ENCODE results near the gene UQCC5.
"Not testable (repeated sequence)": the region's sequence is repeated elsewhere in the genome, so short reads cannot be mapped to it uniquely, and the experiment has no call there.

The UQCC5 gene

DNA sequence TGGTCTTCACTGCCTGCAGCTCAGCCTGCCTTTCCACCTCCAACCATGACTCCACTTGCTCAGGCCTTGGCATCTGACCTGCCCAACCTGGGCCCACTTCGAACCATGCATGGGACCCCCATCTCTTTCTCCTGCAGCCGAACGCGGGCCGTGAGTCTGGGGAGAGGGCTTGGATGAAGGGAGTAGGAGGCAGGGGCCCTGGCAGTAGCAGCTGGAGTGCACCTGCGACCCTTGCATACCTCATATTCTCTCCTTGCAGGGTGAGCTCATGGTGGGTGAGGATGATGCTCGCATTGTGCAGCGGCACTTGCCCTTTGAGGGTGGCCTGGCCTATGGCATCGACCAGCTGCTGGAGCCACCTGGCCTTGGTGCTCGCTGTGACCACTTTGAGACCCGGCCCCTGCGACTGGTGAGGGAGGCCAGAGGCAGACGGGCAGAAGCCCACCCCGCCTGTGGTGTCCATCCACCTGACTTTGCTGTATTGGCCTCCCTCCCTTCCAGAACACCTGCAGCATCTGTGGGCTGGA, 16.2 kb upstream of the UQCC5 start:
- Histone ChIP-seq H3K9me3 (ENCODE audit: control insufficient read depth, low read depth, low read length) (no peaks in the 10 kb centered on the region), H3K27ac (ENCODE audit: low read length) (no peak overlapping the region), H3K9ac (ENCODE audit: low read length) (no peak overlapping the region), H3K36me3 (ENCODE audit: control insufficient read depth, low read depth, low read length) (peaks cover 13% of the 10 kb centered on the region), H3K4me3 (ENCODE audit: low read length) (no peak overlapping the region), H3K27me3 (ENCODE audit: control insufficient read depth, insufficient read depth, low read length) (peaks cover 6% of the 10 kb centered on the region), H3K4me1 (ENCODE audit: control insufficient read depth, low read depth, low read length) (no peaks in the 10 kb centered on the region)

DNA sequence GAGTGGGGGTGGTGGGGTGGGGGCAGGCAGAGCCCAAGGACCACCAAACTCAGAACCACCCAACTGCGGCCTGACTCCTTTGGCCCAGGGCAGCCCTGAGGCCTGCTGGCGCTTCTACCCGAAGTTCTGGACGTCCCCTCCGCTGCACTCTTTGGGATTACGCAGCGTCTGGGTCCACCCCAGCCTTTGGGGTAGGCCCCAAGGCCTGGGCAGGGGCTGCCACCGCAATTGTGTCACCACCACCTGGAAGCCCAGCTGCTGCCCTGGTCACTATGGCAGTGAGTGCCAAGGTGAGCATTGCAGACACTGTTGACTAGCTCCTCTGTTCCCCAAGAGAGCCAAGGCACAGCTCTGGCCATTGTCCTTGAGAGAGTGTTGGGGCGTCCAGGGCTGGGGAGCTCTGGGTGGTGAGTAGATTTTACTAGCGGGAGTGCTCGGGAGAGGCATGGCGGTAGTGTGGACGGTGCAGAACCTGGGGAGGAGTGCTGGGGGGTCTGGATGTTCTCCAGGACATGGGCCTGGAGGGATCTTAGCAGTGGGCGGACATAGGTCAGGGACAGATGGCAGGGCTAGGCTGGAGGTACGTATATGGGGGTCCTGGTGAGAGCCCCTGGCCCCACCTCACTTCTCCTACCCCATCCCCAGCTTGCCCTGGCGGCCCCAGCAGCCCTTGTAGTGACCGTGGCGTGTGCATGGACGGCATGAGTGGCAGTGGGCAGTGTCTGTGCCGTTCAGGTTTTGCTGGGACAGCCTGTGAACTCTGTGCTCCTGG, 15.5 kb upstream of the UQCC5 start:
- Histone ChIP-seq H3K27me3 (ENCODE audit: control insufficient read depth, insufficient read depth, low read length) (peaks cover 6% of the 10 kb centered on the region), H3K9ac (ENCODE audit: low read length) (no peak overlapping the region), H3K4me1 (ENCODE audit: control insufficient read depth, low read depth, low read length) (no peaks in the 10 kb centered on the region), H3K36me3 (ENCODE audit: control insufficient read depth, low read depth, low read length) (peaks cover 20% of the 10 kb centered on the region), H3K9me3 (ENCODE audit: control insufficient read depth, low read depth, low read length) (no peaks in the 10 kb centered on the region), H3K27ac (ENCODE audit: low read length) (no peak overlapping the region), H3K4me3 (ENCODE audit: low read length) (no peak overlapping the region)

DNA sequence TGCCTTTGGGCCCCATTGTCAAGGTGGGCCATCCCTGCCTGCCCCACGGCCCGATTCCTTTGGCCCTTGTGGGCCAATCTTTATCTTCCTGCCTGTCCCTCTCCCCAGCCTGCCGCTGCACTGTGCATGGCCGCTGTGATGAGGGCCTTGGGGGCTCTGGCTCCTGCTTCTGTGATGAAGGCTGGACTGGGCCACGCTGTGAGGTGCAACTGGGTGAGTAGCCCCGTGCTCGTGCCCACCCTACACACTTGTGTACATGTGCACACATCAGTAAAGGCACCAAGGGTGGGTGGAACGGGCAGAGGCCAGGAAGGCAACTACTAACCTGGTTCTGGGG, 14.9 kb upstream of the UQCC5 start:
- no peak overlapping the region for H3K9ac ChIP-seq (ENCODE audit: low read length)
- peaks cover 25% of the 10 kb centered on the region for H3K36me3 ChIP-seq (ENCODE audit: control insufficient read depth, low read depth, low read length)
- no peak overlapping the region for H3K27ac ChIP-seq (ENCODE audit: low read length)
- no peaks in the 10 kb centered on the region for H3K4me1 ChIP-seq (ENCODE audit: control insufficient read depth, low read depth, low read length)
- H3K9me3 ChIP-seq (ENCODE audit: control insufficient read depth, low read depth, low read length), result no peaks in the 10 kb centered on the region
- H3K4me3 ChIP-seq (ENCODE audit: low read length), result no peak overlapping the region
- H3K27me3 ChIP-seq (ENCODE audit: control insufficient read depth, insufficient read depth, low read length), result peaks cover 6% of the 10 kb centered on the region

DNA sequence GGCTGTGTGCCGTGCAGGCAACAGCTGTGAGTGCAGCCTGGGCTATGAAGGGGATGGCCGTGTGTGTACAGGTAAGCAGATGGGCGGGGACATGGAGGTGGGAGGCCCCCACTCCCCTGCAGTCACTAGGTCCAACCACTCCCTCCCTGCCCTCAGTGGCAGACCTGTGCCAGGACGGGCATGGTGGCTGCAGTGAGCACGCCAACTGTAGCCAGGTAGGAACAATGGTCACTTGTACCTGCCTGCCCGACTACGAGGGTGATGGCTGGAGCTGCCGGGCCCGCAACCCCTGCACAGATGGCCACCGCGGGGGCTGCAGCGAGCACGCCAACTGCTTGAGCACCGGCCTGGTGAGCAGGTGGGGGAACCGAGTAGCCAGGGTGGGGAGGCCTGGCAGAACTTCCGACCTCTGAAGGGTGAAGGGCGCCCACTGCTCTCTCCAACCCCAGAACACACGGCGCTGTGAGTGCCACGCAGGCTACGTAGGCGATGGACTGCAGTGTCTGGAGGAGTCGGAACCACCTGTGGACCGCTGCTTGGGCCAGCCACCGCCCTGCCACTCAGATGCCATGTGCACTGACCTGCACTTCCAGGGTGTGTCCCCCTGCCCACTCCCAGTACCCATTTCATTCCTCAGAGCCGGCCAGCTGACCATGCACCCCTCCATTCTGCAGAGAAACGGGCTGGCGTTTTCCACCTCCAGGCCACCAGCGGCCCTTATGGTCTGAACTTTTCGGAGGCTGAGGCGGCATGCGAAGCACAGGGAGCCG, 14.3 kb upstream of the UQCC5 start:
- no peak overlapping the region for H3K27ac ChIP-seq (ENCODE audit: low read length)
- peaks cover 6% of the 10 kb centered on the region for H3K27me3 ChIP-seq (ENCODE audit: control insufficient read depth, insufficient read depth, low read length)
- H3K4me3 ChIP-seq (ENCODE audit: low read length), result no peak overlapping the region
- H3K36me3 ChIP-seq (ENCODE audit: control insufficient read depth, low read depth, low read length), result peaks cover 30% of the 10 kb centered on the region
- no peaks in the 10 kb centered on the region for H3K4me1 ChIP-seq (ENCODE audit: control insufficient read depth, low read depth, low read length)
- H3K9ac ChIP-seq (ENCODE audit: low read length), result no peak overlapping the region
- H3K9me3 ChIP-seq (ENCODE audit: control insufficient read depth, low read depth, low read length), result no peaks in the 10 kb centered on the region

DNA sequence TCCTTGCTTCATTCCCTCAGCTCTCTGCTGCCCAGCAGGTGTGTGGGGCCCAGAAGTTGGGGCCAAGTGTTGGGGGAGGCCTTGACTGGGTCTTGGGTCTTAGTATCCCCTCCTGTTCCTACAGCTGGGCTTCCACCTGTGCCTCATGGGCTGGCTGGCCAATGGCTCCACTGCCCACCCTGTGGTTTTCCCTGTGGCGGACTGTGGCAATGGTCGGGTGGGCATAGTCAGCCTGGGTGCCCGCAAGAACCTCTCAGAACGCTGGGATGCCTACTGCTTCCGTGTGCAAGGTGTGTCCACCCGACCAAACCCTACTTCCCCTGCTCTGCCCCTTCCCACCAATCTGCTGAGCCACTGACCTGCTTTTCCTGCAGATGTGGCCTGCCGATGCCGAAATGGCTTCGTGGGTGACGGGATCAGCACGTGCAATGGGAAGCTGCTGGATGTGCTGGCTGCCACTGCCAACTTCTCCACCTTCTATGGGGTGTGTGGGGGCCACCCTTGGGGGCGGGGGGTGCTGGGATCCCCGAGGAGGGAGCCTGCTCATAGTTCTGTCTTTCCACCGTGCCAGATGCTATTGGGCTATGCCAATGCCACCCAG, 13.7 kb upstream of the UQCC5 start:
- Histone ChIP-seq H3K9me3 (ENCODE audit: control insufficient read depth, low read depth, low read length) (no peaks in the 10 kb centered on the region), H3K27me3 (ENCODE audit: control insufficient read depth, insufficient read depth, low read length) (peaks cover 5% of the 10 kb centered on the region), H3K27ac (ENCODE audit: low read length) (no peak overlapping the region), H3K4me3 (ENCODE audit: low read length) (no peak overlapping the region), H3K9ac (ENCODE audit: low read length) (no peak overlapping the region), H3K36me3 (ENCODE audit: control insufficient read depth, low read depth, low read length) (peaks cover 36% of the 10 kb centered on the region), H3K4me1 (ENCODE audit: control insufficient read depth, low read depth, low read length) (no peaks in the 10 kb centered on the region)

DNA sequence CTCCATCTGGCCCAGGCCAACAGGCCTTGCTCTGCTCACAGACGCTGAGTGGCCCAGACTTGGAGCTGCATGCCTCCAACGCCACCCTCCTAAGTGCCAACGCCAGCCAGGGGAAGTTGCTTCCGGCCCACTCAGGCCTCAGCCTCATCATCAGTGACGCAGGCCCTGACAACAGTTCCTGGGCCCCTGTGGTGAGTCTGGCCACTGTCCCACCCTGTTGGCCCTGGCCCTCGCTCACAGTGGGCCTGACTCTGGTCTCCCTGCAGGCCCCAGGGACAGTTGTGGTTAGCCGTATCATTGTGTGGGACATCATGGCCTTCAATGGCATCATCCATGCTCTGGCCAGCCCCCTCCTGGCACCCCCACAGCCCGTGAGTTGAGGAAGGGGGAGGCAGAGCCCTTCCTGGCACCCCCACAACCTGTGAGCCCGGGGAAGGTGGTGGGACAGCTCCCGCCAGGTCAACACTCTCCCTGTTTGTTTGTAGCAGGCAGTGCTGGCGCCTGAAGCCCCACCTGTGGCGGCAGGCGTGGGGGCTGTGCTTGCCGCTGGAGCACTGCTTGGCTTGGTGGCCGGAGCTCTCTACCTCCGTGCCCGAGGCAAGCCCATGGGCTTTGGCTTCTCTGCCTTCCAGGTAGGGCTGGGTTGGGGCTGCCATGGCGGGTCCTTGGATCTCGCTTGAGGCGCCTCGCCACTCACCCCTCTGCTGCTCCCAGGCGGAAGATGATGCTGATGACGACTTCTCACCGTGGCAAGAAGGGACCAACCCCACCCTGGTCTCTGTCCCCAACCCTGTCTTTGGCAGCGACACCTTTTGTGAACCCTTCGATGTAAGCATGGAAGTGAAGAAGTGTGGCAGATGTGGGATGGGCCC, 12.8 kb upstream of the UQCC5 start:
- H3K9ac ChIP-seq (ENCODE audit: low read length), result no peak overlapping the region
- no peak overlapping the region for H3K27ac ChIP-seq (ENCODE audit: low read length)
- H3K27me3 ChIP-seq (ENCODE audit: control insufficient read depth, insufficient read depth, low read length), result no peaks in the 10 kb centered on the region
- H3K4me1 ChIP-seq (ENCODE audit: control insufficient read depth, low read depth, low read length), result no peaks in the 10 kb centered on the region
- peaks cover 44% of the 10 kb centered on the region for H3K36me3 ChIP-seq (ENCODE audit: control insufficient read depth, low read depth, low read length)
- H3K4me3 ChIP-seq (ENCODE audit: low read length), result no peak overlapping the region
- no peaks in the 10 kb centered on the region for H3K9me3 ChIP-seq (ENCODE audit: control insufficient read depth, low read depth, low read length)

DNA sequence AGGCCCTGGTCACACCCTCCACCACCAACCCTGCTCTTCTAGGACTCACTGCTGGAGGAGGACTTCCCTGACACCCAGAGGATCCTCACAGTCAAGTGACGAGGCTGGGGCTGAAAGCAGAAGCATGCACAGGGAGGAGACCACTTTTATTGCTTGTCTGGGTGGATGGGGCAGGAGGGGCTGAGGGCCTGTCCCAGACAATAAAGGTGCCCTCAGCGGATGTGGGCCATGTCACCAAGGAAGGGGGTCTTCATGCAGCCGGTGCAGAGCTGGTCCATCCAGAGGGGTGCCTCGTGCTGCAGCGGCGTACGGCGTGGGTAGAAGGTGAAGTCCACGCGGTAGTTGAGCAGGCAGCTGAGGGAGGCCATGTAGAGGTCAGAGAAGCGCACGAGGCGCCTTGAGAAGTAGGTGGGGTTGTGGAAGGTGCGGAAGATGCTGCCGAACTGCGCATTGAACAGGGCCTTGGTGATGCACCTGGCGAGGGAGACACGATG, 12.1 kb upstream of the UQCC5 start:
- Histone ChIP-seq H3K36me3 (ENCODE audit: control insufficient read depth, low read depth, low read length) (peaks cover 50% of the 10 kb centered on the region), H3K4me1 (ENCODE audit: control insufficient read depth, low read depth, low read length) (no peaks in the 10 kb centered on the region), H3K27ac (ENCODE audit: low read length) (no peak overlapping the region), H3K27me3 (ENCODE audit: control insufficient read depth, insufficient read depth, low read length) (no peaks in the 10 kb centered on the region), H3K4me3 (ENCODE audit: low read length) (no peak overlapping the region), H3K9ac (ENCODE audit: low read length) (no peak overlapping the region), H3K9me3 (ENCODE audit: control insufficient read depth, low read depth, low read length) (no peaks in the 10 kb centered on the region)

DNA sequence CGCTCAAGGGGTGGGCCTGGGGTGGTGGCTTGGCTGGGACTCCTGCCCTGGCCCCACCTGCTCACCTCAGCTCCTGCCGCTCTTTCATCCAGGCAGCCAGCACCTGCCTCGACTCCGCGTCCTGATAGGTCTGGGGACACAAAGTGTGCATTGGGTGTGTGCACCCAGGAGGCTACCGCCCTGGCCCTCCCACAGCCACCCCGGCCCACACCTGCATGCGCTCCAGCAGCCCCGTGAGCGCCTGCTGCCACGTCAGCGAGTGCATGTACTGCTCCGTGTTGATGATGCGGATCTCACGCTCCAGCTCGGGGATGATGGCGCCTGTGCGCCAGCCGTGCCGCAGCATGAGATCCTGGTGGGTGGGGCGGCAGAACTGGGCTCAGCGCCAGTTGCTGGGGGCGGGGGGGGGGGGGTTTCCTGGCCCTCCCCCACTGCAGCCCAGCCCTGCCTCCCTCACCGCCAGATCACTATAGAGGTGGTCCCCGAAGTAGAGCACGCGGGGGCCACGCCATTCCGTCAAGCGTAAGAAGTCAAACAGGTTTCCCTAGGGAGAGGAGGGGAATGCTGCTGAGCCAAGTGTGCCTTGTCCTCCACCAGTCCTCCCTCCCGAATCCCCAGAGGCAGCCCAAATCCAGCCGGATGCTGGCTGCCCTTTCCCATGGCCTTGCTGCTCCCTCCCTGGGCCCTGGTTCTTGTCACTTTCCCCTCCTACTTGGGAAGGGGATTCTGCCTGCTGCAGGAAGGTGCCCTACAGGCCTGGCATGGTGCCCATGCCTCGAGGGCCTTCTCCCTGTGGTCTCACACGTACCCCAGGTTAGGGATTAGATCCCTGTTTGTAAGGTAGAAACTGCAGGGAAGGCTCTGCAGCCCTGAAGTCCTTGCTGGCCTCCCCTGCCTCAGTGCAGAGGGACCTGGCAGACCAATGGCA, 11.4 kb upstream of the UQCC5 start:
- no peaks in the 10 kb centered on the region for H3K4me1 ChIP-seq (ENCODE audit: control insufficient read depth, low read depth, low read length)

DNA sequence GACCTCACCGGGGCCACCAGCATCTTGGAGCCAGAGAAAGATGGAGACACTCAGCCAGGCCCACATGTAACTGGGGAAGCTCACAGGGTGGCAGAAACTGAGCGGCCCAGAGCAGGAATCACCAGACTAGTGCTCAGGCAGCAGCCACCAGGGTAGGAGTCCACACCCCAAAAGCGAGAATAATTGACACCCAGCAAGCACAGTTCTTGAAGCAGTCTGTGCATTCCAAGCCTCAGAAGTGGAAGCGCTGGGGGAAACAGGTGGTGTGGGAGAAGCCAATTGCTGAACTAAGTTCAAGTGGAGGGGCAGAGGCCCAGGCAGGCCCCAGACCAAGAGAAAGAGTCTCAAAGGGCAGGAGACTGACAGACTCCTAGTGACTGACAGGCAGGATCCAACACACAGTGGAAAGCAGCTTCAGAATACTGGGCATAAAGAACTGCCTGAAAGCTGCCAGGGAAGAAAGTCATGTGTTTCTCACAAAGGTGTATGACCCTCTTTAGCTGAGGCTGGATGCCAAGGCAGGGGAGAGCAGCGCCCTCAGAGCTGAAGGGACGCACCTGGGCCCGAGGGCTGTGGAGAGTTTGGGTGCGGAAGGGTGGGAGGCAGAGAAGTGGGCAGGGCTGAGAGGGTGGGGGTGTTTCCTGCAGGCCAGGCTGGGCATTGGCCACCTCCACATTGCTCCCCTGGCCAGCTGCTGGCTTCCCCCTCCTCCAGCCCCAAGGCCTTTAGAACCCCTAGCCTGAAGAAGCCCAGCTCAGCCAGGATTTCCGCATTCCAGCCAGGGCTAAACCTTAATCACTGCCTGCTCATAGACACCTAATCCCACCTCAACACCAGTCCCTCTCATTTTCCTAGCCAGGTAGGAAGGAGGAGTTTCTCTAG, 10.5 kb upstream of the UQCC5 start:
- Histone ChIP-seq H3K9me3 (ENCODE audit: control insufficient read depth, low read depth, low read length) (no peaks in the 10 kb centered on the region), H3K4me1 (ENCODE audit: control insufficient read depth, low read depth, low read length) (no peaks in the 10 kb centered on the region), H3K27ac (ENCODE audit: low read length) (no peak overlapping the region), H3K36me3 (ENCODE audit: control insufficient read depth, low read depth, low read length) (peaks cover 52% of the 10 kb centered on the region), H3K4me3 (ENCODE audit: low read length) (no peak overlapping the region), H3K27me3 (ENCODE audit: control insufficient read depth, insufficient read depth, low read length) (no peaks in the 10 kb centered on the region), H3K9ac (ENCODE audit: low read length) (no peak overlapping the region)

More for the DNA sequence above, 11.4 kb upstream of the UQCC5 start:
- no peak overlapping the region for H3K4me3 ChIP-seq (ENCODE audit: low read length)
- H3K27me3 ChIP-seq (ENCODE audit: control insufficient read depth, insufficient read depth, low read length), result no peaks in the 10 kb centered on the region
- peaks cover 52% of the 10 kb centered on the region for H3K36me3 ChIP-seq (ENCODE audit: control insufficient read depth, low read depth, low read length)
- no peak overlapping the region for H3K9ac ChIP-seq (ENCODE audit: low read length)
- H3K9me3 ChIP-seq (ENCODE audit: control insufficient read depth, low read depth, low read length), result no peaks in the 10 kb centered on the region
- no peak overlapping the region for H3K27ac ChIP-seq (ENCODE audit: low read length)

DNA sequence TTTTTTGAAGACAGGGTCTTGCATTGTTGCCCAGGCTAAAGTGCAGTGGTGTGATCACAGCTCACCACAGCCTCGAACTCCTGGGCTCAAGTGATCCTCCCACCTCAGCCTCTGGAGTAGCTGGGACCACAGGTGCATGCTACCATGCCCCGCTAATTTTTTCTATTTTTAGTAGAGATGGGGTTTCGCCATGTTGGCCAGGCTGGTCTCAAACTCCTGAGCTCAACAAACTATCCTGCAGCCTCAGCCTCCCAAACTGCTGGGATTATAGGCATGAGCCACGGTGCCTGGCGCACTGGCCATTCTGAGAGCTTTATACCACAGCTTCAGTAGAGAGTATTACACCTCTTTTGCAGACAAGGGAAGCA, 9.8 kb upstream of the UQCC5 start:
- H3K9ac ChIP-seq (ENCODE audit: low read length); H3K4me3 ChIP-seq (ENCODE audit: low read length); H3K9me3 ChIP-seq (ENCODE audit: control insufficient read depth, low read depth, low read length); H3K27ac ChIP-seq (ENCODE audit: low read length); H3K27me3 ChIP-seq (ENCODE audit: control insufficient read depth, insufficient read depth, low read length); H3K4me1 ChIP-seq (ENCODE audit: control insufficient read depth, low read depth, low read length): not testable (repeated sequence)
- H3K36me3 ChIP-seq (ENCODE audit: control insufficient read depth, low read depth, low read length), result peaks cover 52% of the 10 kb centered on the region

Data from iPS-18a (cell line).